ENCODE data around the gene MLLT3.

MLLT3 gene

GRCh38 chr9:20625003-20625349, 2.7 kb upstream of the MLLT3 start:
- DNase-seq (ENCODE audit: low read depth): no peak

DNA sequence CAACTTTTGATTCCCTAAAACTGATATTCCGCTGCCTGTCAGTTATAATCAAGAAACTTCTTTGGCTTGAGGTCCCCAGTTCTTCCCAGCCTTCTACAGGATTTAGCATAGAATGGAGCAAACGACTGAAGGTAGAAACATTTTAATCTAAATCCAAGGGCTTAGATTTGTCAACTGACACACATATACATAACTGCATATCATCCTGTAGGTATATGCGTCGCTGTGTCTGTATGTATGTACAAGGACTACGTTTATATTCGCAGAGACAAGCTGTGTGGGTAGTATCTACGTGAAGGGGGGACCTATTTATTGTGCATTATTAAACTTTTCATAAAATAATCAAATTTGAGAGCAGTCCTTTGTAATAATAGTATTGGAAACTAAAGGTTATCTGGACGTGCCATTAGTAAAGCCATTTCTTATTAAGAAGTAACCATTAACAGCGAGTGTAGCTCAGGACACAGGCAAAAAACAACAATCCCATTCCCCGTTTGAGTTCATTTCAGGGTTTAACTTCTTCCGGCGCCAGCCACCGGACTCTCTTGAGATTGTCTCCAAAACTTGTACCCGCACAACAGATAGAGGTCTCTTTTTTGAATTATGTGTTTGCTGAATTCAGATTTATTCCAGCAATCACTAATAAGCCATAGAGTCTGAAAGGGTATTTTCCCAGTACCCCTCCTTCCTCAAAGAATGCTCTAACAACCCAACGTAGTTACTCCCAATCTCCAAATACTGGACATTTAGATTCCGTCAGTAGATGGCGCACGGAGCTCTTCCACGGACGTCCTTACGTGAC, 2.1 kb upstream of the MLLT3 start:
- no peak for DNase-seq (ENCODE audit: low read depth)

GRCh38 chr9:20623748-20624124, 1.4 kb upstream of the MLLT3 start:
- DNase-seq (ENCODE audit: low read depth): no peak

GRCh38 chr9:20623021-20623747, 885 bp upstream of the MLLT3 start:
- DNase-seq (ENCODE audit: low read depth): no peak

GRCh38 chr9:20621471-20622329, 599 bp downstream of the MLLT3 start:
- peak; percentile 34 for DNase-seq (ENCODE audit: low read depth)

DNA sequence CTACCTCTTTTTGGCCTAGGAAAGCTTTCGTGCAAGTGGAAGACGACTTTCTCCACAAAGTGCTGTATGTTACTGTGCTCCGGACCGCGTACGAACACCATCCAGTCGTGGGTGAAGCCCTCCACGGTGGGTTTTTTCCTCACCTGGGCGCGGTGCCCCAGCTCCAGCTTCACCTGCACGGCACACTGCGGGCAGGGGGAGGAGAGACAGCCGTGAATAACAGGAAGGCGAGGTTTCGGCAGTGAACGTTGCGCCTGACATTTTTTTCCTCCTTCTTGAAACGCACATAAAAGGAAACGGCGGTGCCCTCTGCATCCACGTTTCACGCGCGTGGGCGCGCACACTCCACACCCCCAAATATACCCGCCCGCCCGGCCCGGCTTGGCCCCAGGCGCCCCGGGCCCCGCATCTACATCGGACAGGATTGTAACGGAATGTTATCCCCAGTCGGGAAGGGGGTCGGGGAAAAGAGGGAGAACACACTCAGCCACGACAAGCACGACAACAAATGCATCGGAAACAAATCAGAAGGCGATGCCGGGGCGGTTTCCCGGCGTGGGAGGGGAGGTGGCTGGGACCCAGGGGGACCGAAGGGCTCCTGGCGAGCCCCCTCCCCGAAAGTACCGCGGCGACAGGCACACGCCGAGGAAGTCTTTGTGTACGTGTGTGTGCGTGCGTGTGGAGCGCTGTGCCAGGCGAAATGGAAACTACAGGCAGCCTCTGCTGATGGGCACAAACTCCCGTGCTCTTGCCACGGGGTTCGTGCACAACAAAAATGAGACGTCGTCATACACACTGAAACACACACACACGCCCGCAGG, 1.4 kb downstream of the MLLT3 start:
- no peak for DNase-seq (ENCODE audit: low read depth)

DNA sequence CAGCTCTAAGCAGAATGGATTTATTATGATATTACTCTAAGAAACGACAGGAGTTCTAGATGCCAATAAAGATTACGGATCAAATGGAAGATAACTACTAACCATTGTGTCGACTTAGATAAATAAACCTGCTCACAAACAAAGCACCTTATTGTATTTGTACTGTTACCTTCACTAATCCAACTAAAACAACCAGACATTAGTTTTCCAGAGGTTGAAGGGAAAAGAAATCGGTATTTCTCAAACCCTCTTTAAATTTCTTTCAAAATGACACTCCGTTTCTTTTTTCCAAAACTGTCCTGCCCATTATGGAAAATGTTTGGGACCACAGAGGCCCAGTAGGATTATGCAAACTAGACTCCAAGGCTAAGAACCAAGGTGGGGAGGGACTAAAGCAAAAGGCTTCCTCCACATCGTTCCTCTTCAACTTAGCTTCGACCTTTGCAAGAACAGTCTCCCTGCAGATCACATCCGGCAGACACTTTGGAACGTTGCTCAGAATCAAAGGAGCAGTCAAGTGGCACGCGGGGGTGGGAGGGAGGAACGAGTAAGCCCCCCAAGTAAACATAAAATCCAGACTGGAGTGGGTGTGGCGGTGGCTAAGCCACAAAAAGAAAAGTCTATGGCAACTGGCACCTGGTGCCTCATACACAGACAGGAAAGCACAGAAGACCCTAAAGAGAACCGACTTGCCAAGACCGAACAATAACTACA, 2.7 kb downstream of the MLLT3 start:
- DNase-seq (ENCODE audit: low read depth): no peak

DNA sequence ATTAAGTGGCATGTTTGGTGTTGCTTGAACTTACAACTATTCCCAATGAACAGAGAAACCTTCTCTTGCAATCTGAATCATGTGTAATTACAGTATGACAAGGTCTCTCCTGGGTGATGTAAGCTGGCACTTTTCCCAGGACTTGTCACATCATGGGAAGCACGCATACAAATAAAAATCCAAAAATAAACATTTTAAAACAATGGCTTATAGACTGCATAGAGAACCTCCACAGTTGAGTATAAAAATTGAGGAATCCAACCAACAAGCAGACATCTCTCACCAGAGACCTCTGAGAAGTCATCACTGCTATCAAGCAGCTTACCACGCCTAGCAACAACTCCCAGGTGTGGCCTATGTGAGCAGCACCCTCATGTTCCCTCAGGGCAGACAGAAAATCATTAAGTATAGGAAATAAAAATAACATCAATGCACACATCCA, 3.9 kb downstream of the MLLT3 start:
- no peak for DNase-seq (ENCODE audit: low read depth)

- no peak for DNase-seq (ENCODE audit: low read depth)
Measured at GRCh38 chr9:20616808-20617207, 5.5 kb downstream of the MLLT3 start.

DNA sequence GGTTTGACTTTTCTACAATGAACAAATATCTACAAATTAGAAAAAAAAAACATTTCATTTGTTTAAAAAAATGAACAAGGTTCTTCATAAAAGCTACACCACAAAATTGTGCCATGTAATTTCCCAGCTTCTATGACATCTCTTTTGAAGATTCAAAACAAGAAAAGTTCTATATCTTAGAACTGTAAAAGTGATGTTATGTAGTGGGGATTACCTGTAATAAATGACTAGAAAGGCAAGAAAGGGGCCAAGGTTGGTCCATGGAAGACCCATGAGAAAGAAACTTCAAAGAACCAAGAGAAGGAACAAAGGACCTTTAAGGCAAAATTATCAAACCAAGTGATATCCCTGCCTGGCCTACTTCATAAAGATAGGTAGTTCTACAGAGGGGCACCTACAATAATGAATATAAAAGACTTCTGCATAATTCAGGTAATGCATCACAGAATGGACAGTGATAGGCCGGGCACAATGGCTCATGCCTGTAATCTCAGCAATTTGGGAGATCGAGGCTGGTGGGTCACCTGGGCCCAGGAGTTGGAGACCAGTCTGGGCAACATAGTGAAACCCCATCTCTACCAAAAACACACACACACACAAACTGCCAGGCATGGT, 7.6 kb downstream of the MLLT3 start:
- DNase-seq (ENCODE audit: low read depth): no peak

GRCh38 chr9:20611691-20612287, 10.5 kb downstream of the MLLT3 start:
- no peak for DNase-seq (ENCODE audit: low read depth)

DNA sequence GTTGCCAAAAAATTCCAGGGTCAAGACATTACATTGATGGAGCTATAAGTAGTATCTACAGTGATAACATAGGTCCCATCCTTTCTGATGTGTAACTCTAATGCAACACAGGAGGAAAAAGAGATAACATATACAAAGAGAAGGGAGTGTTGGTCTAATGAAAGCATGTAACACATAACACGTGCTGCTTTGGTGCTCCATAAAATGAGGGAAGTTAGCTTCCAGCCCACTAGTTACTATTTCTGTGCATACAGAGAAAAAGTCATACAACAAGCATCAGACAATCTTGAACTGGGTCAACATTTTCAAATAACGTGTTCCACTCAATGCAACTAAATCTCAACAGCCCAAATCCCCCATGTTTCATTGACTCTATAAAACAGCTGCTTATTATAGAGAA, 11.7 kb downstream of the MLLT3 start:
- no peak for DNase-seq (ENCODE audit: low read depth)

DNA sequence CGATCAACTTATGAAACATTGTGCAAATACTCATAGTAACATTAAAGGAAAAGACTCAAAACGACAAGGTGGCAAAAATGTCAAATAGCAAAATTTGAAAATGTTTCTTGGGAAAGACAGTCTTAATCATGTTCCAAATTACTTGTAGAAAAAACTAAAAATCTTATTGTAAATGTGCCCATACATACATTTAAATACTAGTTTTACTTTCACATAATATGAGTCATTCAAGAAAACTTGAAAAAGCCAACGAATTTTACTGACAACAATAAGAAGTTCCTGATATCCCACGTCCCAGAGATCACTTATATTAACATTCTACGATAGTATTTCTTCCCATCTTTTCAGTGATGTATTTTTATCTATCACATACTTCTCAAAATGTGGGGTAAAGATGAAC, 13.7 kb downstream of the MLLT3 start:
- DNase-seq (ENCODE audit: low read depth): no peak

- DNase-seq (ENCODE audit: low read depth): no peak
Measured at GRCh38 chr9:20606652-20607051, 15.6 kb downstream of the MLLT3 start.

- no peak for DNase-seq (ENCODE audit: low read depth)
Measured at GRCh38 chr9:20604562-20604961, 17.7 kb downstream of the MLLT3 start.

DNA sequence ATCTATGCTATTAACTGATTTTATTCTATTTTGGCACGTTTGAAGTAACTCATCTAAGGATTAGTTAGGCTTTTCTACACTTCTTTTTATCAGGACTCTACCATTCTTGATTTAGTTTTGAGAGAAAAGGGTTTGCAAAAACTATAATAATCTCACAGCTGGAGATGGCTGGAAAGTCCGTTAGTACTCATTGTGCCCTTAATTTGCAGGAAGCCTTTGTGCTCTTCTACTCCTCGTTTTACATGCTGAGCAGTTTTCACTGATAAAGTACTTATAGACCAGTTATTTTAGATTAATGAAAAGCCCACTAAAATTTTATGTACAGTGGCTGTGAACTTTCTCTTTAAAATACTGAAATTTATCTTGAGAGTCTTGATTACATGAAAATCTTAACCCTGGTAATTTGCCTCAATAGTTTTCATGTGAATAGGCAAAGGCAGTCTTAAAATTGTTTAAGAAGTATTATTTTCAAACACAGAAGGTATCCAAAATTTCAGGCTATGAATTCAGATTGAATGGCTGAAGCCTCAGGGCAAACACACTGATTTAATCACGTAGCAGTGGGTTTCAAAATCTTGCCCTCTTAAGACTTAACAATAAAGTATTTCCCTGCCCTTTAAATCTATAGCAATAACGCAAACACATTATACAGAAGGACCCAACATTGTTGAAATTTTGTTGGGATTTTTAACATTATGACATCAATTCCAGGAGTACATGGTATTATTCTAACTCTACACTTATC, 18.6 kb downstream of the MLLT3 start:
- no peak for DNase-seq (ENCODE audit: low read depth)

DNA sequence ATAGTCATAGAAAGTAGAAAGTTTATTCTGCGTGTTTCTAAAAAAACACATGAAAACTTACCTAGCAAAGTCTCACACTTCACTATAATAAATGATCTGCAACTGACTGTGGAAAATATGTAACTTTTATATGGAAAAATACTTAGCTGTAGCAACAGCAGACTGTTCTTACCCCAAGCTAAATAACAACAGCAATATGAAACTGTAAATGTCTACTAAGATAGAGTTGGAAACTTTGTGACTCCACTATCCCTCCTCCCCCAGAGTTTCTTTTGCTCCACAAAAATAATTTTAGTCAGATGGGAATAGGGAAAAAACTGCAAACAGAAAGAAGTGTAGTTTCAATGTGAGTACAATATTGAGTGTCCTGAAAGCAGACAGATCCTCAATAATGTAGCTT, 21.0 kb downstream of the MLLT3 start:
- no peak for DNase-seq (ENCODE audit: low read depth)

GRCh38 chr9:20599195-20599594, 23.1 kb downstream of the MLLT3 start:
- no peak for DNase-seq (ENCODE audit: low read depth)

DNA sequence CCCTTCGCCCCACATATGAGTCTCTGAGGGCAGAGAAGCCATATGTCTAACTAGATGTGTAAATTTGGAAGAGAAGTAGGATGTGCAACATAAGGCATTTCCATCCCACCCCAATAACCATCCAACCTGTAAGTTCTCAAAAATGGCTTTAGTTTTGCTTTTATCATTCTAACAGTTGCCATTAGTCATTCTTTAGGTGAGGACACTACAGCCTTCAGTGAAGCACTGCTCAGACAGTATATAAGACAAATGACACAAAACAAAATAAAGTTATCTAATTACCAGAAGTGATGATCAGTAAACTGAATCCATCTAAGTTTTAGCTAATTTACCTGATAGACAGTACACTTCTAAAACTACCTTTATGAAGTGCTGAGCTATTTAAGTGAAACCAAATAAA, 23.9 kb downstream of the MLLT3 start:
- DNase-seq (ENCODE audit: low read depth): no peak

GRCh38 chr9:20597862-20598261, 24.4 kb downstream of the MLLT3 start:
- DNase-seq (ENCODE audit: low read depth): no peak
